ENCODE data around the gene ACOXL.

The ACOXL gene

DNA sequence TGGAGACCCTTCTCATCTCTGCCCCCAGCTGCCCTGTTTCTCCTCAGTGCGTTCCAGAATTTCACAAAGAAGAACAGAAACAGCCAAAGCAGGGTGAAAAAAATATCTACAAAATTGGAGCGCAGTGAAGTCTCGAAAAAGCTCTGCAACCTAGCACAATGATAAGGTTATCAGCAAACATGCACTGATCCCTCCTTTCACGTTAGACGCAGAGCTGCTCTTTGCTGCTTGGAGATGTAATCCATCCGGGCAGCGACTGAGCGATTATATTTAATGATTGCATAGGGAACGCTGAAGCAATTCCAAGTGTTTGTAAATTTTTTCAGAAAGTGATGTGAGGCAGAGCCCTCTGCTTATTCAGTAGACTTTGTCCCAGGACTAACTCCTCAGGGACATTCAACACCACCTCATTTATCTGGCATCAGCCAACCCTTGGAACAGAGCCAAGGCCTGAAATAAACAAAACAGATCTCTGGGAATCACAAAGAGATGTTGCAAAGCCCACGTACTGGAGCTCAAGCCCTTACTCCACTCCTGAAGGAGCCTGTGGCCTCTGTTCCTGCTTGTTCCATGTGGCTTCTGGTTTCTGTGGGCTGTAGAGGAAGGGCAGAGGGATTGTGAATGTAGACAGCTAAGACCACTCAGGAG, 215.8 kb downstream of the ACOXL start:
- DNase-seq (ENCODE audit: low spot score), result no peak

DNA sequence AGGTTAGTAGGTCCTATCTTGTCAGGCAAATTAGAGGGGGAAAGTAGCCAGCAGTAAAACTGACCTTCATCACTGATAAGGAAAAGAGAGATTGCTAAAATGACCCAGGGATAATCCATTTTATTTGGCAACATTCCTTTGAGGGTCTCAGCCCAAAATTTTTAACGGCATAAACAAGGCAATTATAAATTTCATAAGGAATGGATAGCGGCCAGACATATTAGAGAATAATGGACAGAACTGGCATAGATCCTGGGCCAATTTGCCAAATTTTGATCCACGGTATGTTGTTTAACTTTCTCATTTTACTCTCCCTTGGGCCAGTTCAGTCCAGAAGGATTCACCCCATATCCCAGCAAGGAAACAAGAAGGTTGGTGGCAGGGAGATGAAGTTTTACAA, 217.9 kb downstream of the ACOXL start:
- DNase-seq (ENCODE audit: low spot score), result no peak
- TF ChIP-seq, protein P1, sequence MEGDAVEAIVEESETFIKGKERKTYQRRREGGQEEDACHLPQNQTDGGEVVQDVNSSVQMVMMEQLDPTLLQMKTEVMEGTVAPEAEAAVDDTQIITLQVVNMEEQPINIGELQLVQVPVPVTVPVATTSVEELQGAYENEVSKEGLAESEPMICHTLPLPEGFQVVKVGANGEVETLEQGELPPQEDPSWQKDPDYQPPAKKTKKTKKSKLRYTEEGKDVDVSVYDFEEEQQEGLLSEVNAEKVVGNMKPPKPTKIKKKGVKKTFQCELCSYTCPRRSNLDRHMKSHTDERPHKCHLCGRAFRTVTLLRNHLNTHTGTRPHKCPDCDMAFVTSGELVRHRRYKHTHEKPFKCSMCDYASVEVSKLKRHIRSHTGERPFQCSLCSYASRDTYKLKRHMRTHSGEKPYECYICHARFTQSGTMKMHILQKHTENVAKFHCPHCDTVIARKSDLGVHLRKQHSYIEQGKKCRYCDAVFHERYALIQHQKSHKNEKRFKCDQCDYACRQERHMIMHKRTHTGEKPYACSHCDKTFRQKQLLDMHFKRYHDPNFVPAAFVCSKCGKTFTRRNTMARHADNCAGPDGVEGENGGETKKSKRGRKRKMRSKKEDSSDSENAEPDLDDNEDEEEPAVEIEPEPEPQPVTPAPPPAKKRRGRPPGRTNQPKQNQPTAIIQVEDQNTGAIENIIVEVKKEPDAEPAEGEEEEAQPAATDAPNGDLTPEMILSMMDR (IDR thresholded peaks at IDR 0.05; ENCODE audit: extremely low read depth, missing control alignments), result no peak

More for the DNA sequence above, 215.8 kb downstream of the ACOXL start:
- TF ChIP-seq, protein P1 (IDR thresholded peaks at IDR 0.05; ENCODE audit: extremely low read depth, missing control alignments), result no peak

DNA sequence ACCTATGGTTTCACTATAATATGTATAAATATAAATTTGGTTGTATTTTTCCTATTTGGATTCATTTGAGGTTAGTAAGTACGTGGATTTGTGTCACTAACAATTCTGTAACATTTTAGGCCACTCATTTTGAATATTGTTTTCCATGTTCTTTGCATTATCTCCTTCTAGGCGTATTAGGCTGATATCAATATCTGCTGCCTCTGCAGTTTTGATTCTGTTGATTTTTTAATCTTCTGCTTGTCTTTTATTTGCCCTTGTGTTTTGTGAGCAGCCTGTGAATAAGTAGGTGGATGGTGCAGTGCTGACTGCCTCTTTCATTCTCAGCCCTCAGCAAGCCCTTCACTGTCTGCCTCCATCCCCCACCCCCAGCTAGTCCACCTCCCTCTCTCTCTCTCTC, 222.7 kb downstream of the ACOXL start:
- DNase-seq (ENCODE audit: low spot score), result no peak

DNA sequence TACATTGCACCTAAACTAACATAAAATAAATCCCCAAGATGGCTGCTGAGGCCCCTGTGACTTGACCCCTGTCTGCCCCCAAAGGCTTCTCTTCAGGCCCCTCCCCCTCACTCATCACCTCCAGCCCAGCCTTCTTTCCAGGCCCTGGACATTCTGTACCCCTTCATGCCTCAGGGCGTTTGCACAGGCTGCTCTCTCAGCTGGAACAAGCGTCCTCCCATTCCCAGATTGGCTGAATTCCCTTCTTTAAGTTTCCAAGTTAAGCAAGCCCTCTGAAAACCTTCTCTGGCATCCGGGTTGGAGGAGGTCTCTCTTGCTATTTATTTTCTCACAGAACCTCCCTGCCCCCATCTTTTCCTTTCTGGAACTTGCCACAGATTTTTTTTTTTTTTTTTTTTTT, 223.2 kb downstream of the ACOXL start:
- DNase-seq (ENCODE audit: low spot score), result no peak
- TF ChIP-seq, protein P1 (IDR thresholded peaks at IDR 0.05; ENCODE audit: extremely low read depth, missing control alignments), result no peak

More for the DNA sequence above, 222.7 kb downstream of the ACOXL start:
- TF ChIP-seq, protein P1 (IDR thresholded peaks at IDR 0.05; ENCODE audit: extremely low read depth, missing control alignments), result no peak

DNA sequence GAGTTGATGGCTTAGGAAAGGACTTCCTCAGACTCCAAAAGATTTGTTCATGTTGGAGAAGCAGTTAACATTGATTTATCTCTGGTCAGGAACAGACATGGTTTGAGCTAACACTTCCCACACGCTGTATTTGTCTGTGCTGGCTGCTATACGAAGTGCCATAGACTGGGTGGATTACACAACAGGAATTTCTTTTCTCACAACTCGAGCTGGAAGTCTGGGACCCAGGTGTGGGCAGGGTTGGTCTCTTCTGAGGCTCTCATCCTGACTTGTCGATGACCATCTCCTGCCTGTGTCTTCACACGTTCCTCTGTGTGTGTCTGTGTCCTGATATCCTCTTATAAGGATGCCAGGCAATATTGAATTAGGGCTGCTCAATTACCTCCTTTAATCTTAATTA, 224.9 kb downstream of the ACOXL start:
- TF ChIP-seq, protein P1 (IDR thresholded peaks at IDR 0.05; ENCODE audit: extremely low read depth, missing control alignments), result no peak
- no peak for DNase-seq (ENCODE audit: low spot score)

DNA sequence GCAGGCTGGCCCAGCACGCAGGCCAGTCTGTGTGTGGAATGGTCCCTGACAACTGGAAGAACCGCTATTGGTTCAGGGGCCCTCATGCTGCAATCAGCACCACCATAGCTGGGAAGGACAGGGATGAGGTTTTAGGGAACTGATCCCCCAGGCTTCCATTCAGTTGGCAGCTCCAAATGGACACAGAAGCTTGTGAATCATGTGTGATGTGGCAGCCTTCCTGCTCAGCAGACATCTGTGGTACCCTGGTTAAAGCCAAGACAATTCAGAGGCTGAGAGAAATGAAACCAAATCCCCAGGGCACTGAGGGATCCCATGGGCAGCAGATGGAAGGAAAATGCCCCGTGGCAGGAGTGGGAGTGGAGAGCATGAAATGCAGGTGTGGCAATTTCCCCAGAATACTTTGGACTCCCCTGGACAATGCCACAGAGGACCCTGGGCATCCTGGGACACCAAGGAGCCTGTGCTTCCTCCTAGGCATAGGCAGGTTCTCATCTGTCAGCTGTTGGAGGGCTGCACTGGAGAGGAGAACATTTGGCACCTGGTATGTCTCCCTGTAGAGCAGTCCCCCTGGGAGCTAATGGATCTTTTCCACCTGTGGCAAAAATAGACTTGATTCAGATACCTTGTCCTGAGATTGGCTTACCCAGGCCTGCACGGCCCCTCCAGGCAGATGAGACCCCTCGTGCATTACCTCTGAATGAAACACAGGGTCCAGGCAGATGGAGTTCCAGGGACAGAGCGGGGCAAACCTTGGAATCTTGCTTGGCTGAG, 226.2 kb downstream of the ACOXL start:
- TF ChIP-seq, protein P1 (IDR thresholded peaks at IDR 0.05; ENCODE audit: extremely low read depth, missing control alignments), result no peak
- no peak for DNase-seq (ENCODE audit: low spot score)

DNA sequence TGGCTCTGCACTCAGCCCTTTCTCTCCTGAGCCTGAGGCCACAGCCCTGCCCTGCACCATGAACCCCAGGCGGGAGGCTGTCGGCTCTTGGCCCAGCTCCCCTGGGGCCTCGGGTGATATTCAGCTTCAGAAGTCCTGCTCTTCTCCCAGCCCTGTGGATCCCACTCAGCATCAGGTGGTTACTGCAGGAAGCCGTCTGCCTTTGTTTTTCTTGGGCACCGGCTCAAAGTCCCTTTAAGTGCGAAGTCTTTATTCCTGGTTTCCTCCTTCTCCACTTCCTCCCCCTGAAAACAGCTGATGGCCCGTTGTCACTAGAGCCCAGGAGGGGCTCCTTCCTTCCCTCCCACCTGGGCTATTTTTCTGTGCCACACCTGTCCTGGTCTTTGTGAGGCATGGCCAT, 226.8 kb downstream of the ACOXL start:
- DNase-seq (ENCODE audit: low spot score), result no peak
- TF ChIP-seq, protein P1 (IDR thresholded peaks at IDR 0.05; ENCODE audit: extremely low read depth, missing control alignments), result no peak
